Gastroesophageal sphincter (tissue), 4 donors: ENCODE measurements around the gene TRIM25. TPM values are rescaled to one million over a fixed set of nuclear protein-coding genes. Genes with fewer than 3 reads are reported as not detected.

Experiments used
- ATAC-seq: fragments of 150-250 bp; one replicate; pipeline ENCODE4 v1.9.1; 2016; ENCODE audit warnings: mild to moderate bottlenecking, moderate library complexity
- H3K27ac ChIP-seq, 4 donors: fragments of 200-600 bp; sonication (generic) in 3 of 4; 1 replicate in 3 of 4; 2 replicates in 1 of 4; pipeline ENCODE4 v1.5.1; 2016 to 2019
- H3K27me3 ChIP-seq: fragments of 200-600 bp; sonication (generic); one replicate; pipeline ENCODE4 v1.5.1; 2019
- H3K36me3 ChIP-seq, 2 donors: fragments of 200-600 bp; sonication (generic); one replicate each; pipeline ENCODE4 v1.5.1; 2019; ENCODE audit warnings: control low read depth in 1 of 2
- H3K4me1 ChIP-seq, 3 donors: fragments of 200-600 bp; sonication (generic); 1 replicate in 2 of 3; 2 replicates in 1 of 3; pipeline ENCODE4 v1.5.1; 2016 to 2019; ENCODE audit warnings: control low read depth in 2 of 3
- H3K4me3 ChIP-seq, 2 donors: fragments of 200-600 bp; sonication (generic); one replicate each; pipeline ENCODE4 v1.5.1; 2019; ENCODE audit warnings: mild to moderate bottlenecking in 1 of 2, moderate library complexity in 1 of 2
- H3K9me3 ChIP-seq, 3 donors: fragments of 200-600 bp; sonication (generic); one replicate each; pipeline ENCODE4 v1.5.1; 2017 to 2019; ENCODE audit warnings: control low read depth in 2 of 3
- CTCF ChIP-seq, 4 experiments: fragments of 200-600 bp in 2 of 4; fragments of 450-650 bp in 2 of 4; sonication (generic) in 1 of 4; IDR thresholded peaks; one replicate each; pipeline ENCODE4 v1.5.1; 2017 to 2019; ENCODE audit warnings: antibody characterized with exemption in 4 of 4, mild to moderate bottlenecking in 2 of 4, moderate library complexity in 2 of 4
- EP300 ChIP-seq: sonication (generic); formaldehyde crosslinking; IDR thresholded peaks from one replicate; pipeline ENCODE4 v1.6.1; 2017; ENCODE audit warnings: antibody characterized with exemption, mild to moderate bottlenecking
- POLR2A ChIP-seq, 2 donors: fragments of 450-650 bp; IDR thresholded peaks; one replicate each; pipeline ENCODE4 v1.6.1; 2017; ENCODE audit warnings: antibody characterized with exemption in 2 of 2, mild to moderate bottlenecking in 2 of 2, moderate library complexity in 1 of 2
- POLR2AphosphoS5 ChIP-seq: sonication (generic); formaldehyde crosslinking; IDR thresholded peaks from one replicate; pipeline ENCODE4 v1.6.1; 2017; ENCODE audit warnings: antibody characterized with exemption
- WGBS, 2 donors: methylation state at CpG; one replicate each; pipeline ENCODE4 v1.1.5; 2018; ENCODE audit warnings: low coverage in 1 of 2; 5-methylcytosine and 5-hydroxymethylcytosine counted together
- total RNA-seq, 4 donors: library from RNA; depleted of rRNA; stranded (reverse); fragments of >200 nt; gene quantifications; one replicate each; pipeline ENCODE4 v1.1.0, GENCODE V29; 2016

The TRIM25 gene
- total RNA-seq, 4 donors from 2014 or later, result 10.1 to 36.6 (median 20.6) TPM

DNA sequence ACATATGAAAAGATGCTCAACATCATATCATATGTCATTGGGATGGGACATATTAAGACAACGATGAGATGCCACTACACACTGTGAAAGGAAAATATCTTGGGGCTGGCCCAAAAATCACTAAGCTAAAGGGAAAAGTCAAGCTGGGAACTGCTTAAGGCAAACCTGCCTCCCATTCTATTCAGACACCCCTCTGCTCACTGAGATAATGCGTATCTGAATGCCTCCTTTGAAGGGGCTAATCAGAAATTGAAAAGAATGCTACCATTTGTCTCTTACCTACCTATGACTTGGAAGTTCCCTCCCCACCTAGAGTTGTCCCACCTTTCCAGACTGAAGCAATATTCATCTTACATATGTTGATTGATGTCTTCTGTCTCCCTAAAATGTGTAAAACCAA is 11.2 kb upstream of the TRIM25 start:
- WGBS, 2 donors, result 84 to 100% methylated on average over 2 of the region's 2 CpGs
- no peak for ATAC-seq
- Histone ChIP-seq H3K9me3 (no peaks in the 10 kb centered on the region), H3K4me3 (no peak overlapping the region), H3K4me1 (no peaks in the 10 kb centered on the region), H3K27ac (no peak overlapping the region), H3K36me3 (no peaks in the 10 kb centered on the region), H3K27me3 (no peaks in the 10 kb centered on the region)
- TF ChIP-seq EP300 (no peak), CTCF (IDR thresholded peaks at IDR 0.05) (no peak), POLR2AphosphoS5 (no peak), POLR2A (IDR thresholded peaks at IDR 0.05) (no peak)

DNA sequence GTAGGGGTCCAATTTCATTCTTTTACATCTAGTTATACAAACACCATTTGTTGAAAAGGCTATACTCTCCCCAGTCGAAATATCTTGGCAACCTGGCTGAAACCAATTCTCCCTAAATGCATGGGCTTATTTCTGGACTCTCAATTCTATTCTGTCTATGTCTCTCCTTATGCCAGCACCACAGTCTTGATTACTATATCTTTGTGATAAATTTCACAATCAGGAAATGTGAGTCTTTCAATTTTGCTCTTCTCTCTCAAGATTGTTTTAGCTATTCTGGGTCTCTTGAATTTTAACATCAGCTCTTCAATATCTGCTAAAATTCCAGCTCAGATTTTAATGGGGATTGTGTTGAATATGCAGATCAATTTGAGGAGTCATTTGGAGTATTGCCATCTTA is 5.9 kb upstream of the TRIM25 start:
- ATAC-seq, result no peak
- H3K9me3 ChIP-seq, result no peaks in the 10 kb centered on the region
- H3K27ac ChIP-seq, result no peak overlapping the region
- H3K27me3 ChIP-seq, result no peaks in the 10 kb centered on the region
- H3K4me1 ChIP-seq, result peaks cover 0 to 15% (median 13%) of the 10 kb centered on the region in 3 donors
- TF ChIP-seq POLR2A (IDR thresholded peaks at IDR 0.05) (no peak), CTCF (IDR thresholded peaks at IDR 0.05) (no peak), EP300 (no peak), POLR2AphosphoS5 (no peak)
- WGBS, 2 donors, result 75 to 93% methylated on average over 1 of the region's 1 CpG
- no peak overlapping the region for H3K4me3 ChIP-seq
- no peaks in the 10 kb centered on the region for H3K36me3 ChIP-seq

GRCh38 chr17:56918916-56919315 is 5.1 kb upstream of the TRIM25 start:
- WGBS, 2 donors, result 70 to 89% methylated on average over 2 to 3 of the region's 3 CpGs
- no peak overlapping the region for H3K4me3 ChIP-seq
- TF ChIP-seq POLR2A (IDR thresholded peaks at IDR 0.05), result no peak
- no peak for TF ChIP-seq EP300
- no peak for TF ChIP-seq CTCF (IDR thresholded peaks at IDR 0.05)
- TF ChIP-seq POLR2AphosphoS5, result peak; percentile 8
- H3K36me3 ChIP-seq, result no peaks in the 10 kb centered on the region
- H3K9me3 ChIP-seq, result no peaks in the 10 kb centered on the region
- no peak overlapping the region for H3K27ac ChIP-seq
- peaks cover 0 to 17% (median 13%) of the 10 kb centered on the region in 3 donors for H3K4me1 ChIP-seq
- no peaks in the 10 kb centered on the region for H3K27me3 ChIP-seq
- ATAC-seq, result no peak

DNA sequence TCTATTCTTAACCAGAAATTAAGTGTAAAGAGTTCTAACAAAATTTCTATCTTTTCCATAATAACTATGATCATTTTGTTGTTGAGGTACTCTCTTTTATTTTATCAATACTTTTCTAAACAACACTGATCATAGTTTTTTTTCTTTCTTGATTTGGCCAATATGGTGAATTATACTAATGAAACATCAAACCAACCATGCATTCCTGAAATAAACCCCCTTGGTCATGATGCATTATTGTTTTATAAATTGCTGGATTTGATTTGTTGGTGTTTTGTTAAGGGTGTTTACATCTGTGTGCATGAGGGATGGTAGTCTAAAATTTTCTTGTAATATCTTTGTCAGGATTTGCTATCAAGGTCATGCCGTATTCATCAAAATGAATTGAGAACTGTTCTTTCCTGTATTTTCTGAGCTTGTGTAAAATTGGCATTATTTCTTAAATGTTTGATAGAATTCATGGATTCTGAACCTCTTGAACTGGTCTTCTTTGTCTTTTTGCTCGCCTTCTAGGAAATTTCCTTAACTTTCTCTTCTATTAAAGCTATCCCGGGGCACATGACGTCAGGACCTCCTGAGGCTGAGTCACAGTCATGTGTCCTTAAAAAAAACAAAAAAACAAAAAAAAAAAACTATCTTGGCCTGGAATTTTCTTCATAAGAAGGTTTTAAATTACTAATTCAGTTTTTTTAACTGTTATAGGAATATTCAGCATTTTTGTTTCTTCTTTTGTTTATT is 3.9 kb upstream of the TRIM25 start:
- Histone ChIP-seq H3K27ac (no peak overlapping the region), H3K4me1 (peaks cover 0 to 24% (median 13%) of the 10 kb centered on the region in 3 donors), H3K27me3 (no peaks in the 10 kb centered on the region), H3K4me3 (no peak overlapping the region), H3K9me3 (no peaks in the 10 kb centered on the region), H3K36me3 (no peaks in the 10 kb centered on the region)
- 68 to 76% methylated on average over 4 of the region's 4 CpGs for WGBS, 2 donors
- no peak for ATAC-seq
- TF ChIP-seq EP300 (no peak), POLR2A (IDR thresholded peaks at IDR 0.05) (no peak)

DNA sequence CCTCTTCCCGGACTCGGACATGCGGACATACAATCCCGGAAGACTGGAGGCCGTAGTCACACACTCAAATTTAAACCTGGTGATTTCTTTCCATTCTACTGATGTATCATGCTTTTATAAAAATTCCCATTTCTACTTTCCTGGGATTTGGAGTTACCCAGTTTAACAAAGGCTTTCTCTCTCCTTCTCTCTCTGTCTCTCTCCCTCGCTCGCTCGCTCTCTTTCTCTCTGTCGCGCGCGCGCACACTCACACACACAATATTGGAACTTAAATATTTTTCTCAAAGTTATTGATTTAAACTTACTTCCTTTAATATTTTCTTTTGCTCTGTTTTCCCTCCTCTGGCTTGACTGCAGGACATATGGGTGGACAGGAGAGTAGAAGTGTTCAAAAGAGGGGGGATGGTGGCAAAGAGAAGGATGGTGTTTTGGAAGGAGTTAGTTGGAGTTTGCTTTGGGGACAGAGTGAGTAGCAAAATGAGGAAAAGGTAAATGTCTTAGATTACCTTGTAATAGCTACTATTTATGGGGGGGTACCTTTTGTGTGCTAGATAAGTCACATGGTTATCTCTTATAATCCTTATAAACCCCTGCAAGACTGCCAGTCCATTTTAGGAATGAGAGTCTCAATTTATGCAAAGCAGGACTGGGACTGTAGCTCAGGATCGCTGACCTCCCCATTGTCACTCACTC is 878 bp upstream of the TRIM25 start:
- peak overlapping the region; percentile 64 to 92 (median 86) for H3K27ac ChIP-seq
- TF ChIP-seq POLR2A (IDR thresholded peaks at IDR 0.05) (no peak), EP300 (no peak), CTCF (IDR thresholded peaks at IDR 0.05) (no peak), POLR2AphosphoS5 (no peak)
- H3K4me3 ChIP-seq, result peak overlapping the region; percentile 76 to 90
- H3K9me3 ChIP-seq, result no peaks in the 10 kb centered on the region
- H3K4me1 ChIP-seq, result peaks cover 0 to 54% (median 21%) of the 10 kb centered on the region in 3 donors
- whole genome bisulfite sequencing, 2 donors, result 5 to 13% methylated on average over 6 to 14 of the region's 14 CpGs
- H3K27me3 ChIP-seq, result no peaks in the 10 kb centered on the region
- ATAC-seq, result no peak
- H3K36me3 ChIP-seq, result no peaks in the 10 kb centered on the region
